GM19397 (cell line): ENCODE data around the gene TCF4.
"Not testable (repeated sequence)": the region's sequence is repeated elsewhere in the genome, so short reads cannot be mapped to it uniquely, and the experiment has no call there.

Experiments
- ATAC-seq: cut with Tn5 transposase; IDR thresholded peaks from one replicate; pipeline ENCODE4 v1.9.1; 2021; ENCODE audit warnings: mild to moderate bottlenecking, moderate library complexity; ENCODE audit not compliant: unreplicated experiment

The TCF4 gene

DNA sequence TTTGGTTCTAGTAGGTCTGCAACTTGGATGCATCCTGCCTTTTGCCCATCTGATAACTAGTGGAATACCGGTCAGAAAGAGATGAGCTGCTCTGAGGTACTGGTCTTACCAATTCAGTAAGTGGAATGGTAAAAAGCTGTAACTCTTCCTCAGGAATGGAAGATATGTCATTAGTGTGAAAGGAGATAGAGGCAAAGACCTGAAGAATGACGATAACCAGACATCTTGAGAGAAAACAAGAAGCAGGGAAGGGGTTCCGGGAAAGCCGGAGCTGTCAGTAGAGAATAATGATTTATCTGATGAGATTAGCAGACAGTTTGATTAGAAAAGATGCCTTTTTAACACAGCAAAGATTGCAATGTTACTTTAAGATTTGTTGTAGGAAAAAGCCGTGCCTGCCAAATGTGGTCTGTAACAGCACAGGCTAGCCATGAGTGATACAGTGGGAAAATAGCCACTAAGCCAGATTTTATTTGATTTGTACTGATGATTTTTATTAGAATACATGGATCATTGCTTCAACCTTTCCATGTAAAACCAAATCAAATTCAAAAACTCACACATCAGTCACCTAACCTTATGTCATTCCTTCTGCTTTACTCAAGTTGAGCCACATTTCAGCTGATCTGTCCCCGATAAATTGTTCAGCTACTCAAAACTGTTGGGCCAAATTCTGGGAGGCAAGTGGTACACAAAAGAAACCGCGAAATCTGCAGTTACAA, 110.0 kb downstream of the TCF4 start:
- ATAC-seq = peak; percentile 19

DNA sequence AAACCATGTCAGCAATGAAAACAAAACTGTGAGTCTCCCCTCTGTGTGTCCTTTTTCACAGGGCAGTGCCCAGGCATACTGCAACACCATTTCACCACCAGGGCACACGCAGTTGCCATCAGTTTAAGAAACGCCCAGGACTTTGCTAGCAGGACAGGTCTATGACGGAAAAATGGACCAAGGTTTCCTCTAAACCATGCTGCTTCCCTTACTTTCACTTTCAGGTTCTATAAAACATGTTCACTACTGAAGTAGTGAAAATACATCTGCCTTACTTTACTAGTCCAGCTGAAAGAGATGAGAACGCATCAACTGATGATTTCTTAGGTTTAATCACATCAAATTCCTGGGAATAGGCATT, 110.5 kb downstream of the TCF4 start:
- peak; percentile 81 for ATAC-seq

DNA sequence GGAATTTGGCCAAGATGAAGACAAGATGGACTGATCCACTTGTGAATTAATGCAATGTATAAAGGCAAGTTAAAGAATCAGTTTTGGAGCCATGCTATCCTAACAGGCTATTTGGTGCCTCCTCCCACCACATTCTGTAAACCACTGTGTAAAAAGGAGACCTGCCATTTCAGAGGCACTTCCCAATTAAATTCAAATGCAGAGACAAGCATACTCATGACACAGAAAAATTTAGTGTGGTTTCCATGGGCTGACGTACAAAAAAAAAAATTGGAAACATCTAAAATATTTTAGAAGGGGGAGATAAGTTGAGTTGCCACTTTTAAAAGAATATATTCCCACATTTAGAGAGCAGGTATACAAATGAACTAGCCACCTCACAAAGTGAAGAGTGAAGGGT, 112.1 kb downstream of the TCF4 start:
- no peak for ATAC-seq

DNA sequence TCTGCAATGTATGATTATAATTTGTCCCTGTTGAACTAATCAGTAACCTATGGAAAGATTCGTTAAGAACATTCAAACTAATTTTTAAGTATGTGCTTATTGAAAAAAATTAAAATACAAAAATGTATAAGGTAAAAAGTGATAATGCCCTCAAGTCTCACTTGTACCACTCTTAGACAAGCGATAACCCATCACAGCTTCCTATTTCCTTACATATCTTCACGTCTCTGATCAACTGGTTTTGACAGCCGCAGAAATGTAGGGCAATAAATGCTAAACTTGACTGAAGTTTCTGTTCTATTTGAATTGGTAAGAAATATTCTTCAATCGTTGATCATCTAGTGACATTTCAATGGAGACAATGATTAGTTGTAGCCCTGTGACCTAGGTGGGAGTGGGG, 112.5 kb downstream of the TCF4 start:
- no peak for ATAC-seq

DNA sequence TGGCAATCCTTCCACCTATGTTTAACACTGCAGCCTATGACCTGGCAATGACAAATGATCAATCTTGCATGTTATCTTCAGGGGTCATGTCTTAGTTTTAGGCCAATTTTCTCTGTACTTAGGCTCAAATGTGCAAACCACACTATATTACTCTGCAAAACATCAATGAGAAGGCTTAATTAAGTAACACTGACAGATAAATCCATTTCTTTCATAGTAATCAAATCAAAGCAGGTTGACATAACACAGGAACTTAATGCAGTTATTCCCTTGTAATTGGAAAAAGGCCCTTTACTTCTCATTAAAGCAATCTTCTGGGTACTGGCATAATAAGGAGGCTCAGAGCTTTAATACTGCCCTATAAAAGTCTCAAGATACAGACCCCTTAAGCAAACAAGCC, 114.4 kb downstream of the TCF4 start:
- ATAC-seq = no peak

DNA sequence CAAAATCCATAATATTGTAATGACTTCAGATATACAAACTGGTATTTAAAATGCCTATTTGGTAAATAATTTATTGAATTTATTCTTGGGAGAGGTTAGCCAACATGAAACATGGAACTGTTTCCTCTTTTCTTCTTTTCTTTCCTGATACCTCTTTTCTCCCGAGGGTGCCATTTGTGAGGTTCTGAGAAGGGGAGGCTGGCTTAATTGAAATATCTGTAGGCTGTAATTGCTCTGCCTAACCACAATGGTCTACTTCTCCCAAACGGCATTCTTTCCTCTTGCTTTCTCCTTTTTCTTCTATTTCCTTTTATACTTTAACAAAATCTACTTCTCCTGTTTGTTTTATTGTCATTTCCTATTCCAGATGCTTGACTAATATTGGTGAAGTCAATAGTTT, 114.9 kb downstream of the TCF4 start:
- ATAC-seq = no peak

DNA sequence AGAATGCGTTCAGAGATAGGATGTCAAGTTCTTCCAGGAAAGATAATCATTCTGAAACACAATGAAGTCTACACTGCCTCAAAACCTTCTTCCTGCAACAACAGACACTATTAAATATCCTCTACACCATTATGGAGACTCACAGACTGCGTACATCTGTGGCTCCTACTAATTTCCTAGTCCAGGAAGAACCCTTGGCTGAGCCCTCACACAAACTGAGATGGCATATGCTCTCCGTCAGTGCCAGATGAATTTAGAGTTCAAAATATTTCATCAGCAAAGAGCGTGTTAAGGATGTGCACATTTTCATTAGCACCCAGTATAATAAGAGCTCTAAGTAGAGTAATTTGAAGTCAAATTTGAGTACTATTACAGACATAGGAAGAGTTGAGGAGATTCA, 117.2 kb downstream of the TCF4 start:
- ATAC-seq = no peak

DNA sequence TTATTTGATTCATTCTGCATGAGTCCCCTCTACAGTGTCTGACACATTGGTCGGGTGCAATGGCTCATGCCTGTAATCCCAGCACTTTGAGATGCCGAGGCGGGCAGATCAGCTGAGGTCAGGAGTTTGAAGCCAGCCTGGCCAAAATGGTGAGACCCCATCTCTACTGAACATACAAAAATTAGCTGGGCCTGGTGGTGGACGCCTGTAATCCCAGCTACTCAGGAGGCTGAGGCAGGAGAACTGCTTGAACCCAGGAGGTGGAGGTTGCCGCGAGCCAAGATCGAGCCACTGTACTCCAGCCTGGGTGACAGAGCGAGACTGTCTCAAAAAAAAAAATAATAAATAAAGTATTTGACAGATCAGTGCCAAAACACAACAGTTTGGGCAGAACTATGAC, 118.9 kb downstream of the TCF4 start:
- ATAC-seq = not testable (repeated sequence)

DNA sequence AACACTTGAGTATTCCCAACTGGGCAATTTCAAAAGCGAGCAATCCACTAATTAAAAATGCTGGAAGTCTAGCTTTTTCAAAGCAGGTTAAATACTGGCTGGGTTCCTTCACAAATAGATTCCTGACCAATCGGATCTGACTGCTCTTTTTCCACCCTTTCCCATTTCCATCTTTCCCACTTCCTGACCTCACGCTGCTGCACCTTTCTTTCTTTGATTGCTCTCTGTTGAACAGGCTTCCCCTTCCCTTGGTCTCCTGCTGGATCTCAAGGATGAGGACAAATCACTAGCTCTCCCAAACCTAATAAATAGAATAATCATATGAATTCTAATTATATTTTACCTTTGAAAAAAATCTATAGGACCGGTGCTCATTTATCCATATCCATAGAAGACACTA, 121.2 kb downstream of the TCF4 start:
- ATAC-seq = no peak

DNA sequence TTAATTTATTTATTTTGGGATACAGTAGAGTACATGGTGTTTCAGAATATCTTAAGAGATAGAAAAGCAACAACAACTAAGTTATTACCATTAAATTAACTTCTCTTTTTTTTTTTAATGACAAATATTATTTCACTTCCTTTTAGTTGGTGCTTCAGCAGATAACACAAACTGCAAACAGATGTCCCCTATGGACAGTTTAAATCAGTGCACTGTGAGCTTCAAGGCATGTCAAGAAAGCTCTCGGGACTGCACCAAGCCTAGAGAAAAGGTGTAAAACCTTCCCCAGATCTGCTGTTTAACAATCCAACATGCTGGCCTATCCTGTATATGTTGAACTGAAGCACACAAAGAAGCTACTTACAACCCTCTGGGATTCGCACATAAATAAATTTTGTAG, 122.7 kb downstream of the TCF4 start:
- no peak for ATAC-seq

DNA sequence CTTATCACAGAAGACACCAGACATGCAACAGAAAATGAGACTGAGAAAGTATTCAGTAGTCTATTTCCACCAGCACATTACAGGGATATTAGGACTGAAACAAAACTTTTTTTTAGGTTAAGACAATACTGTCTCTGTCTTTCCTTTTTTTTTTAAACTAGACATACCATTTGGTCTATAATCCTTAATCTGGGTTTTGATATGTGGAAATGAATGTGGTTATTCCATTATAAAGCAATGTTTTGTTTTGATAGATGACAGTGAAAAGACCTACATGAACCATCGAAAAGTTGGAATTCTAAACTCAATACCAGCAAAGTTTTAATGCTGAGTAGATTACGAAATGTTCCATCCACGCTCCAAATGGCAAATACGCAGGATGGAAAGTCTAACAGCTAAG, 123.4 kb downstream of the TCF4 start:
- ATAC-seq = no peak

DNA sequence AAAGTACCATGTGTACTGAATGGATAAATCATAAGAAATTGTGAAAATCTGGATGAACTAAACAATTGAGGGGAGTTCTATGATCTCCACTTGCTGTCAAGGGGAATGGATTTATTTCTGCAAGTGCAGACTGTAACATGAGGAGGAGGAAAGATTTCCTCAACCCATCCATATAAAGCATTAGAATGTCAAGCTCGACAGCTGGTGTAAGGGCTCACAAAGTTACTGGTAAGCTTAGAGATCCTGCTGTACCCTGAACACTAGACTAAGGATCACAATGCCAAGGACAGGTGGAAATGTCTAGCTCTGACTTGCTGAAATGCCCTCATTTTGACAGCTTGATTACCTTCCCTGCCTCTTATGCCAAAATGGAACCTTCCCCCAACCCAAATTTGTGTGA, 125.3 kb downstream of the TCF4 start:
- no peak for ATAC-seq

DNA sequence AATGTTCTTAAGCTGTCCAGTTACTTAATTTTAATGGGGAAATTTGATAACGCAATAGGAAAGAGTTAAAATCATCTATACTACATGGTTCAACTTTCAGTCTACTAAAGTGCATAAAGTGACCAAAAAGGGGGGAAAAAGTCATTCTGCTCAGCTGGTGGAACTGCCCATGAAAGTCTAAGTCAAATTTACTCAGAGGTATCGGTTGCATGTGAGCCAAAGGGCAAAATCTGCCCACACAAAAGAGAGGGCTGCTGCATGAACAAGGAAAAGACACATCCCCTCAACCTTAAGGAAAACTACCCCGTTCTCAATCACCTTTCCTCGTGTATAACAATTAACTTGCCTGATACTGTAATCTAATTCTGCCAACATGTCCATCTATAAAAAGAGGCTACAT, 126.1 kb downstream of the TCF4 start:
- no peak for ATAC-seq

DNA sequence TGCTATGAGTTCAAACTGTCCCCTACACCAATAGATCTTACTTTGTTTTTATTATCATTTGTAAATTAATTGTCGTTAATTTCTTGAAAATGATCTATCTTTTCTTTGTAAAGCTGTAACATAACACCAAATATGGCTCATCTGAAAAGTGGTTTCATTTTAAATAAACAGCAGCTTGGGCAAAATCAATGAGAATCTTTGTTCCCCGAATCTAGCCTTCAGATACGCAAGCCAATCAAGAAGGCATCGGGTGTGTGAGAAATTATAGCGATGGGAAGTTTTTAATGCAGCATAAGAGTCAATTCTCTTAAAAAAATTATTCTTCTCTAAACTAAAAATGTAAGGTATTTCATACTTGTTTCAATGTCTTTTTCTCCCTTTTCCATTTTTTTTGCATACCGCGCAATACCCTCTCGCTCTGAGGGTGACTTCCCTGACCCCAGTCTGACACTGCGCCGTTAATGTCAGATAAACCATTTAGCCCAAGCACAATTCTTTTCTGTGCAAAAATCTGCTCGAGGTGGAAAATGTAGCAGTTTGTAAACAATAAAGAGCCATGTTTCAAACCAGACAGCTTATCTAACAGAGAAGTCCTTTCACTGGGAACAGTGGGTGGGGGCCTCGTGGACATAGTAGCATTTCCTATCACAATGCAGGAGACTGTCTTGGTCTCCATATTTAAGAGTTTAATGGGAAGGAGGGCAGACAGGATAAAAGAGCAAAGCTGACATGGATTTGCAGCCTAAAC, 129.4 kb downstream of the TCF4 start:
- no peak for ATAC-seq

DNA sequence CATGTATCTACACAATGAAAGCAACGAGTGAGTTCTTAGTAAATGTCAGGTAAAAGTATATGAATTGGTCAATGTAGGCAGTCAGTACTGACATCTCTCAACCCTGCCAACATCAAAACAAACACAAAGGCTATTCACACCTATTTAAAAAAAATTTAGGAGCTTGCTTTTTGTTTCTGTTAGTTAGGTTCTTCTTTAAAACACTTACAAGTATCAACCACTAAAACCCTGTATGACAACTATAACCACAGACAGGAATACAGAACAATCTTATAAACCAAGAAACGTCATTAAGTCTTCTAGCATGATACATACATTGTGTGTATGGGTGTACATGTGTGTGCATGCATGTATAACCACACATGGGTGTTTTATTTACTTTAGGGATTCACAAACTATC, 131.0 kb downstream of the TCF4 start:
- no peak for ATAC-seq

DNA sequence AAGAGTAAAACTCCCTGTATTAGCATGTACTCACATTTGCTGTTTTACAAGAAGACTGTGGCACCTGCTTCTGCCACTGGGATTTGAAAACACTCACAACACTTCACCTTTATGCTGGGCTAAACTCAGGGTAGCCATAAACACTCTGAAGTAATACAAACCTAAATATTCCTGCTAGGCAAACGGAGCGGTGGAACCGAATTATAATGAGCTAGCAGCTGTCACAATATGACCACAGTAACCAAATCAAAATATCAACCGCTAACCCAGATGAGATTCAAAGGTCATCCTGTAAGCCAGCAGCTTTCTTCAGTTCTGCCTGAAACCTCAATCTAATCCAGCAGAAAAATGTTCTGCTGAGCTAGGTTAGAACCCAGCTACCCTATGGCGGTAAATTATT, 132.1 kb downstream of the TCF4 start:
- ATAC-seq = no peak

DNA sequence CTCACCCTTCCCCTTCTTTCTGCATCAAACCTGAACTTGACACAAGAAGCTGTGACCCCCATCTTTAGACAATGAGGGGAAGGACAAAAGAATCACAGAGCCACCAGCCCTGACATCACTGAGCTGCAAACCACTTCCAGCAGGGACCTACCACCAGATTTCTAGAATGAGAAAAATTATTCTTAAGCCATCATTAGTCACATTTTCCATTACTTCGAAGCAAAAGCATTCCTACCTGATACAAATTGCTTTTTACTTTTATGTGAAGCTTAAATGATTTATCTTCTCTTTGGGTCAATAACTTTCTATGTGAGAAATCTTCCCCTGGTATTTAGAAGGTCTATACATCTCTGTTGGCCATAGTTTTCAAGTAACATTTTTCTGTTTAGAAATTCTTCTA, 134.8 kb downstream of the TCF4 start:
- no peak for ATAC-seq

DNA sequence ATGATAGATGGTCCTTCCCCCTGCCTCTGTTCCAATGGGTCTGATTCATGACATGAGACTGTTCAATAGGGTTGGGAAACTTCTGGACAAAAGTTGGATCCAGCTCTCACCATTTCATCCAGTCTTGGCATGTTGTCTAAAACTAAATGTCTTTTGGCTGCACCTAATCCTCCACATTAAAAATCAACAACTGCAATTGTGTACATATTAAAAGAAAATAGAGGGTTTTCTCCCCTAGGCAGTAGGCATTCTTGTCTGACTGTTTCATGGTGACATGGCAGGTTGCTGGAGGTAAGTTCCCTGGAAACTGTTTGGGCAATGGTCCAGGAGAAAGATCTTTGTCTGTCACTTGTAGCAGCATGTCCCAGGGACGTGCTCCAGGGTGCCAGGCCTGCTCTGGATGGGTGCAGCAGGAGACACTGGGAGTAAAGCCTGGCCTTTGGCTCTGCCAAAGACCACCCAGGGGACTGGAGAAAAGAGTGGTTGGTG, 135.8 kb downstream of the TCF4 start:
- no peak for ATAC-seq

DNA sequence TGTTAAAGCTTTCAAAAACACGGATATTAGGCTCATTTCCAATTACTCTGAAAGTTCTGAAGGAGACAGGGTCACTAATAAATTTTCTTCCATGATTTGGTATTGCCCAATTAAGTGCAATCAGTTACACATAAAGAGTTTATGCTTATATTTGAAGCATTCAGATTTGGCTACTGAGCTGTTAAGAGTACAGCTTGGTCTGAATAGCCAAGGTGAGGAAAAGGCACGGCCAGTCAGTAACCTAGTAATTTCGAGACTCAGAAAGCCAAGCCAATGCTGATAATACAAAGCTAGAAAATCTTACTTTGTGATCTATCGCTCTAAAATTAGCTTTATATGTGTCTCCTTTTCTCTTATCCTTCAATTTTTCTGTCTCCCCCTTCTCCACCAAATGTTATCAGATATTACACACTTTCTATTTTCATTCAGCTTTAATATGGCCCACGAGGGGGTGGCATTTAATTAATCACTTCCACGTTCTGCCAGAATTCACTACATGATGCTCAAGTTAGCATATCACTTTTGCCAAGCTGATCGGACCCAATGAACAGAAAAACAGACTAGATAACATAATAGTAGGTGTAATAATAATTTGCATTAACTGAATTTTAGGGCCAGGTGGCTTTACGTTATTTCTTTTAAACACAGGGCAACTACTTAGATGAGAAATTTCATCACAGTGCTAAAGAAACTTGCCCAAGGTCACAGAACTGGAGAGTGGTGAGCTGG, 138.4 kb downstream of the TCF4 start:
- no peak for ATAC-seq

DNA sequence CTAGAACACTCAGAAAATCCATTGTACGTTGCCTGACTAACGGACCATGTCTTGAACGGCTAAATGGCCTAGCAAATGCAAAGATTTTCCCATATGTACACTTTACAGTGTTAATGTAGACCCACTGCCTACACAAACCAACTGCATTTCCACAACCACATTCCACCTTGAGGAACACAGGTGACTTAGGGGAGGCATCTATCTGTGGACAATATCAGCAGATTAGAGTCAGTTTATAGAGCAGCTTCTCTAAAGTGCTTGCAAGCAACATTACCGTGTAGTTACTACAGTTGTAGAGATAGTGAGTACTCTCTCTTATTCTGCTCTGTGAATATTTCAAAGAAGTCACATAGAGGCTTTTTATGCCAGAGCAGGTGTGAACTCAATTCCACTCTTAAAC, 139.6 kb downstream of the TCF4 start:
- no peak for ATAC-seq

DNA sequence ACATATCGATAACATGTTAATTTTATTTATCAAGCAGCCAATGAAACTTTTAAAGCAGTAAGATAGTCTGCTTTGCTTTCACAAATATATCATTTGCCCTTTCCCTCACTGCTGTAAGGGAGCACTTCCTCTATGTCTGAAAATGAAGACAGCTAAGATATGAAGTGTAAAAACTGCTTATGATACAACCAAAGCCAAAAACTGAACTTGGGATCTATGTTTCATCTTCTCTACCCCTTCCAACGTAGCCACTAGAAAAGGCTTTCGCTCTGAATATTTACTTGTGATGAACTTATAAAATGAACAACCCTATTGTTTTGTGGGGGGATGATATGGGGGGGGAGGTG, 140.3 kb downstream of the TCF4 start:
- ATAC-seq = no peak
